GM19467 (cell line): ENCODE data around the gene FLYWCH1.
"Not testable (repeated sequence)": the region's sequence is repeated elsewhere in the genome, so short reads cannot be mapped to it uniquely, and the experiment has no call there.

ENCODE experiments used
- ATAC-seq: cut with Tn5 transposase; IDR thresholded peaks from one replicate; pipeline ENCODE4 v1.9.1; 2021; ENCODE audit warnings: mild to moderate bottlenecking, moderate library complexity; ENCODE audit not compliant: unreplicated experiment

The FLYWCH1 gene

DNA sequence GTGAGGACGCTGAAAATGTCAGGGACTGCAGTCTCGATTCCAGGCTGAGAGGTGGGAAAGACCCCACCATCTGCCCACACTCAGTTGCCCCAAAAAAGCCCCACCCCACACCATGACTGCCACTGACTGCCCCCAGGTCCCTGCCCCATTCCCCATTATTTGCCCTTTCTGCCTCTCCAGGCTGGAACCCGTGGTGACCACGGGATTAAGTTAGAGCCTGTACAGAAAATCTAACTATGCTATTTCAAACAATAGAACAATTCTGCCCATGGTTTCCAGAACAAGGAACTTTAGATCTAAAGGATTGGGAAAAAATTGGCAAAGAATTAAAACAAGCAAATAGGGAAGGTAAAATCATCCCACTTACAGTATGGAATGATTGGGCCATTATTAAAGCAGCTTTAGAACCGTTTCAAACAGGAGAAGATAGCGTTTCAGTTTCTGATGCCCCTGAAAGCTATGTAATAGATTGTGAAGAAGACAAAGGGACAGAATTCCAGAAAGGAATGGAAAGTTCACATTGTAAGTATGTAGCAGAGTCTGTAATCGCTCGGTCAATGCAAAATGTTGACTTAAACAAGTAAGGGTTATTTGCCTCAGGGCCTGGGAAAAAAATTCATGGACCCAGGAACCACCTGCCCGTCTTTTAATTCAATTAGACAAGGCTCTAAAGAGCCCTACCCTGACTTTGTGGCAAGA, 14.4 kb downstream of the FLYWCH1 start:
- ATAC-seq, result no peak

DNA sequence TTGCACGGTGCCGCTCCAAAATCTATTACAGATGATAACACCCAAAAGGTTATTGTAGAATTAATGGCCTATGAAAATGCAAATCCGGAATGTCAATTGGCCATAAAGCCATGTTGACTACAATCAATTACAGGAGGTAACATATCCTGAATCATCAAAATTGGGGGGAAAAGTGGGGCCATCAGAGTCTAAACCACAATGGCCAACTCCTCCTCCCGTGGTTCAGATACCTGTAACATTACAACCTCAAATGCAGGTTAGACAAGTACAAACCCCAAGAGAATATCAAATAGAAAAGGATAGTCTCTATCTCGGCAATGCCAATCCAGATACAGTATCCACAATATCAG, 14.9 kb downstream of the FLYWCH1 start:
- ATAC-seq, result no peak

DNA sequence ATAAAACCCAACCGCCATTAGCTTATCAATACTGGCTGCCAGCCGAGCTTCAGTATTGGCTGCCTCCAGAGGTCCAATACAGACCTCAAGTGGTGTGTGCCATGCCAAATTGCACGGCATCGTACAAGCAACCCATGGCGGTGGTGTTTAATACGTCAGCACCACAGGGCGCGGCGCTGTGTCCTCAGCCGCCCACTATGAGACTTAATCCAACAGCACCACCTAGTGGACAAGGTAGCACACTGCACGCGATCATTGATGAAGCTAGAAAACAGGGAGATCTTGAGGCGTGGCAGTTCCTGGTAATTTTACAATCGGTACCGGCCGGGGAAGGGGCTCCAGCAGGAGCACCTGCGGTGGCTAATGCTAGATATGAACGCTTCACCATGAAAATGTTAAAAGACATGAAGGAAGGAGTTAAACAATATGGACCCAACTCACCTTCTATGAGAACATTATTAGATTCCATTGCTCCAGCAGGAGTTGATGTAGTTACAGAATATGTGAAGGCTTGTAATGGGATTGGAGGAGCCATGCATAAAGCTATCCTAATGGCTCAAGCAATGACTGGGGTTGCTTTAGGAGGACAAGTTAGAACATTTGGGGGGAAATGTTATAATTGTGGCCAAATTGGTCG, 15.4 kb downstream of the FLYWCH1 start:
- ATAC-seq, result no peak

DNA sequence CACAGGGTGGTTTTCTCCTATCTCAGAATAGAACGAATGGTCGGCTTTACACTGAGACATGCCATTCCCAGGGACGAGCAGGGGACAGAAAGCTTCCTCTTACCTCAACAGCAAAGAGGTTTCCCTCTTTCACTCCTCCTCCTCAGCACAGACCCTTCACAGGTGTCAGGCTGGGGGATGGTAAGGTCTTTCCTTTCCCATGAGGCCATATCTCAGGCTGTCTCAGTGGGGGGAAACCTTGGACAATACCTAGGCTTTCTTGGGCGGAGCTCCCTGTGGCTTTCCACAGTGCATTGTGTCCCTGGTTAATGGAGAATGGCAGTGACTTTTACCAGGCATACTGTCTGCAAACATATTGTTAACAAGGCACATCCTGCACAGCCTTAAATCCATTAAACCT, 16.4 kb downstream of the FLYWCH1 start:
- ATAC-seq, result not testable (repeated sequence)

DNA sequence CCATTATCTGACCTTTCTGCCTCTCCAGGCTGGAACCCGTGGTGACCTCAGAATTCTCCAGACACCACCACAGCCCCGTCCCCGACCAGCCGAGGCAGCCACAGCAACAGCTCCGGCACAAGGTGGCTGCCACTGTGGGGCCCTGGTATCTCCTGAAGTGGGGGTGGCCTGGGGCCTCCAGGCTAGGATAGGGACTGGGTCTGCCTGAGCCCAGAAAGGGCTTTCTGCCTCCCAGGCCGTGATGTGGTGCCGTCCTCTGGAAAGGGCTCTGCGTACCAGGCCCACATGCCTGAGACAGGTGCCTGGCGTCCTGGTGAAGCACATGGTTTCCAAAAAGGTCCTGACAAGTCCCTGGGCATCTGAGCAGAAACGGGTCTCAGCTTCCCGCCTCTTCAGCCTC, 17.1 kb downstream of the FLYWCH1 start:
- ATAC-seq, result no peak

DNA sequence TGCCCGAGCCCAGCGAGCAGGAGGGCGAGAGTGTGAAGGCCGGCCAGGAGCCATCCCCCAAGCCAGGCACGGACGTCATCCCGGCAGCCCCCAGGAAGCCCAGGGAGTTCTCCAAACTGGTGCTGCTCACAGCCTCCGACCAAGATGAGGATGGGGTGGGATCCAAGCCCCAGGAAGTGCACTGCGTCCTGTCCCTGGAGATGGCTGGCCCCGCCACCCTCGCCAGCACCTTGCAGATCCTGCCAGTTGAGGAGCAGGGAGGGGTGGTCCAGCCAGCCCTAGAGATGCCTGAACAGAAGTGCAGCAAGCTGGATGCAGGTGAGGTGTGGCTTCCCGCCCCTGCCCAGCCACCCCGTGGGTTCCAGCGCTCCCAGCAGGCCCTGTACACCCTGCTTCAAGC, 18.0 kb downstream of the FLYWCH1 start:
- ATAC-seq, result no peak

DNA sequence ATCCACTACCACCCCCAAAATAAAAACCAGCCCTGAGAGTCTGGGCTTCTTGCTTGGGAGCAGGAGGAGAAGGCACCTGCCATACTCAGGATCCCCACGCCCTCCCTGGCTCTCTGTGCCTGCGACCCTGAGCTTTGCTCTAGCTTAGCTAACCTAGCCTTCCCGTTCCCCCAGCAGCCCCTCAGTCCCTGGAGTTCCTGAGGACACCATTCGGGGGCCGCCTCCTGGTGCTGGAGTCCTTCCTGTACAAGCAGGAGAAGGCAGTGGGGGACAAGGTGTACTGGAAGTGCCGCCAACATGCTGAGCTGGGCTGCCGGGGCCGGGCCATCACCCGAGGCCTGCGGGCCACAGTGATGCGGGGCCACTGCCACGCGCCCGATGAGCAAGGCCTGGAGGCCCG, 18.5 kb downstream of the FLYWCH1 start:
- no peak for ATAC-seq

DNA sequence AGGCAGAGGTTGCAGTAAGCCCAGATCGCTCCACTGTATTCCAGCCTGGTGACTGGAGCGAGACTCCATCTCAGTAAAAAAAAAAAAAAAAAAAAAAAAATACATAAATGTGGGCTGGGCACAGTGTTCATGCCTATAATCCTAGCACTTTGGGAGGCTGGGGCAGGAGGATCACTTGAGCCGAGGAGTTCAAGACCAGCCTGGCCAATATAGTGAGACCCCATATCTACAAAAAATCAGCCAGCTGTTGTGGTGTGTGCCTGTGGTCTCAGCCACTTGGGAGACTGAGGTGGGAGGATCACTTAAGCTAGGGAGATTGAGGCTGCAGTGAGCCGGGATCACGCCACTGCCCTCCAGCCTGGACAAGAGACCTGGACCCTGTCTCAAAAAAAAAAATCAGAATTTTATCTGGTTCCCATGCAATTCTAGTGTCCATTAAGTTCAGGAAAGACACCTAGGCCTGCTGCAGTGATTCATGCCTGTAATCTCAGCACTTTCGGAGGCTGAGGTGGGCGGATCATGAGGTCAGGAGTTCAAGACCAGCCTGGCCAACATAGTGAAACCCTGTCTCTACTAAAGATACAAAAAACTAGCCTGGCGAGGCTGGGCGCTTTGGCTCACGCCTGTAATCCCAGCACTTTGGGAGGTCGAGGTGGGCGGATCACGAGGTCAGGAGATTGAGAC, 19.6 kb downstream of the FLYWCH1 start:
- ATAC-seq, result not testable (repeated sequence)

DNA sequence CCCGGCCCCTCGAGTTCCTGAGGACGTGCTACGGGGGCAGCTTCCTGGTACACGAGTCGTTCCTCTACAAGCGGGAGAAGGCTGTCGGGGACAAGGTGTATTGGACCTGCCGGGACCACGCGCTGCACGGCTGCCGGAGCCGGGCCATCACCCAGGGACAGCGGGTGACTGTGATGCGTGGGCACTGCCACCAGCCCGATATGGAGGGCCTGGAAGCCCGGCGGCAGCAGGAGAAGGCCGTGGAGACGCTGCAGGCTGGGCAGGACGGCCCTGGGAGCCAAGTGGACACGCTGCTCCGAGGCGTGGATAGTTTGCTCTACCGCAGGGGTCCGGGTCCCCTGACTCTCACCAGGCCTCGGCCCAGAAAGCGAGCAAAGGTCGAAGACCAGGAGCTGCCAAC, 21.4 kb downstream of the FLYWCH1 start:
- no peak for ATAC-seq

DNA sequence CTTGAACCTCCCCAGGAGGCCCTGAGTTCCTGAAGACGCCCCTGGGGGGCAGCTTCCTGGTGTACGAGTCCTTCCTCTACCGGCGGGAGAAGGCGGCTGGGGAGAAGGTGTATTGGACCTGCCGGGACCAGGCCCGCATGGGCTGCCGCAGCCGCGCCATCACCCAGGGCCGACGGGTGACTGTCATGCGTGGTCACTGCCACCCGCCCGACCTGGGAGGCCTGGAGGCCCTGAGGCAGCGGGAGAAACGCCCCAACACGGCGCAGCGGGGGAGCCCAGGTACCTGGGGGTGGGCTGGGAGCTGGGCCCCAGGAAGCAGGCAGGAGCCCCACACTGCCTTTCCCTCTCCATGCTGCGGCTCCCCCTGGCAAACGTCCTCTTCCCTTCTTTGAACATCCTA, 22.0 kb downstream of the FLYWCH1 start:
- no peak for ATAC-seq

DNA sequence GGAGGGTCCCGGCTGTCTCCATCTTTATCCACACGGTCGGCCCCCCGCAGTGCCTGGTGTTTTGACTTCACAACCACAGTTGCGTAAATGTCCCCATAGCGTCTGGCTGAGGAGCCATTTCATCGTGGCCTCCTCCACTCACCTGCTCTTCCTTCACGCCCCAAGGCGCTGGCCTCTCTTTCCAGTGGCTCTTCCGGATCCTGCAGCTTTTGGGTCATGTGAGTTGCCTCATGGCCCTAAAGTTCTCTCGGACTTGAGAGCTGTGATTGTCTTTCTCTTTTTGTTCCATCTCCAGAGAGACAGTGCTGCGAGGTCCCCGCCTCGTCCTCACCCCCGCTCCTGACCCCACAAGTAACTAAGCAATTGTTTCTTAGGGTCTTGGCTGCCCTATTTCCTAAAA, 22.7 kb downstream of the FLYWCH1 start:
- no peak for ATAC-seq

DNA sequence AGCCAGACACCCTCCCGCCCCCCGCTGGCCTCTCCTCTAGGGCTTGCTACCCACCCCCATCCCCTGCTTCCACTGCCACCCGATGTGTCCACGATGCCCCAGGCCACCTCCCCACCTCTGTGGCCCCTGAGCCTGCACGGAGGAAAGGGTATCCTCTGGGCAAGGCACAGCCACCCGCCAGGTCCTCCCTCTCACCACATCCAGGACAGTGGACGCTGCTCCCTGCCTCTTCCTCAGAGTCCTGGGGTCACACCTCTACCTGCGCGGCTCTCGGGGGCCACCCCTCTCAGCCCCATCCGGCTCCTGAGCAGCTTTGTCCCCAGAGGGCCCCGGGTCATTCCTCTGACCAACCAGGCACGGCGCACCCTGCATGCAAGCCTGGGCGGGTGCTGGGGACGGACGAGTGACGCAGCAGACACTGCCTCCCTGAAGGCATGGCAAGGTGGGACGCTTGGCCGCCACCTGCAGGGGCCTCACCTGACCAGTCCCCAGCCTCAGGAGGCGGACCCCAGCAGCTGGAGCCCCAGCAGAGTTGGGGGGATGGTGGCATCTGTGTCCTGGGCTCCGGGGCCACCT, 24.8 kb downstream of the FLYWCH1 start:
- no peak for ATAC-seq

DNA sequence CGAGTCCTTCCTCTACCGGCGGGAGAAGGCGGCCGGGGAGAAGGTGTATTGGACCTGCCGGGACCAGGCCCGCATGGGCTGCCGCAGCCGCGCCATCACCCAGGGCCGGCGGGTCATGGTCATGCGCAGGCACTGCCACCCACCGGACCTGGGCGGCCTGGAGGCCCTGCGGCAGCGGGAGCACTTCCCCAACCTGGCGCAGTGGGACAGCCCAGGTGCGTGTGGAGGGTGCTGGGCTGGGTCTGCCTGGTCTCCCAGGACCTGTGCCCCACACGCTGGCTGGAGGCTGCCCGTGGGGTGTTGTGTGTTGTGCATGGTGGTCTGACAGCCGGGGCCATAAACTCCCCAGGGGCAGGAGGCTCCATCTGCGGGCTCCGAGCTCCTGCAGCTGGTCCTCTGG, 25.4 kb downstream of the FLYWCH1 start:
- no peak for ATAC-seq

DNA sequence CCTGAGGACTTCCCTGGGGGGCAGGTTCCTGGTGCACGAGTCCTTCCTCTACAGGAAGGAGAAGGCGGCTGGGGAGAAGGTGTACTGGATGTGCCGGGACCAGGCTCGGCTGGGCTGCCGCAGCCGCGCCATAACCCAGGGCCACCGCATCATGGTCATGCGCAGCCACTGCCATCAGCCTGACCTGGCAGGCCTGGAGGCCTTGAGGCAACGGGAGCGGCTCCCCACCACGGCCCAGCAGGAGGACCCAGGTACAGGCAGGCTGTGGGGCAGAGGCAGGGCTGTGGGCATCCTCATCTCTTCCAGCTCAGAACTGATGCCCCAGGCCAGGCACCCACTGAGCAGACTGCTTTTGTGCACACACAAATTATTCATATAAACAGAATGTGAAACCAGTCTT, 26.5 kb downstream of the FLYWCH1 start:
- ATAC-seq, result no peak

DNA sequence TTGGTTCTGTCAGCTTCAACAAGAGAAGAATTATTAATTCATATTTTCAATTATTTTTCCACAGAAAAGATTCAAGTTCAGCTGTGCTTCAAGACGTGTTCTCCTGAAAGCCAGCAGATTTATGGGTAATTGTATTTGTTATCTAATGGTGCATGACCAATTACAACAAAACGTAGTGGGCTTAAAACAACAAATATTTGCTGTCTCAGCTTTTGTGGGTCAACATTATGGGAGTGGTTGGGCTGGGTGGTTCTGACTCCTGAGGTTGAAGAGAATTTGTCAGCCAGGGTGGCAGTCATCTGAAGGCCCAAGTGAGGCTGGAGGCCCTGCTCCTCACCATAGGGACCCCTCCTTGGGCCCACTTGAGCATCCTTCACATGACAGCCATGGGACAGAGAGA, 28.2 kb downstream of the FLYWCH1 start:
- ATAC-seq, result no peak

DNA sequence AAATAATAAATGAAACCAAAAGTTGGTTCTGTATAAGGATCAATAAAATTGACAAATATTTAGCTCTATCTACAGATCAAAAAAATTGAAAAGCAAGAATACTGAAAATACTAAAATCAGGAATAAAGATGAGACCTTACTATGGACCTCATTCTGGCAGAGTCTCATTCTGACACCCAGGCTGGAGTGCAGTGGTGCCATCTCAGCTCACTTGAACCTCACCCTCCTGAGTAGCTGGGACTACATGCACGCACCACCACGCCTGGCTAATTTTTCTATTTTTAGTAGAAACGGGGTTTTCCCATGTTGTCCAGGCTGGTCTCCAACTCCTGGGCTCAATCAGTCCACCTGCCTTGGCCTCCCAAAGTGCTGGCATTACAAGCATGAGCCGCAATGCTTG, 30.3 kb downstream of the FLYWCH1 start:
- ATAC-seq, result no peak

DNA sequence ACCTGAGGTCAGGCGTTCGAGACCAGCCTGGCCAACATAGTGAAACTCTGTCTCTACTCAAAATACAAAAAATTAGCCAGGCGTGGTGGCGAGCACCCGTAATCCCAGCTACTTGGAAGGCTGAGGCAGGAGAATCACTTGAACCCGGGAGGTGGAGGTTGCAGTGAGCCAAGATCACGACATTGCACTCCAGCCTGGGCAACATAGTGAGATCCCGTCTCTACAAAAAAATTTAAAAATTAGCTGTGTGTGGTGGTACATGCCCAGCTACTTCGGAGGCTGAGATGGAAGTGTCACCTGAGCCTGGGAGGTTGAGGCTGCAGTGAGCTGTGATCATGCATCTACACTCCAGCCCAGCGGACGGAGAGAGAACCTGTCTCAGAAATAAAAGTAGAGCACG, 32.0 kb downstream of the FLYWCH1 start:
- not testable (repeated sequence) for ATAC-seq

DNA sequence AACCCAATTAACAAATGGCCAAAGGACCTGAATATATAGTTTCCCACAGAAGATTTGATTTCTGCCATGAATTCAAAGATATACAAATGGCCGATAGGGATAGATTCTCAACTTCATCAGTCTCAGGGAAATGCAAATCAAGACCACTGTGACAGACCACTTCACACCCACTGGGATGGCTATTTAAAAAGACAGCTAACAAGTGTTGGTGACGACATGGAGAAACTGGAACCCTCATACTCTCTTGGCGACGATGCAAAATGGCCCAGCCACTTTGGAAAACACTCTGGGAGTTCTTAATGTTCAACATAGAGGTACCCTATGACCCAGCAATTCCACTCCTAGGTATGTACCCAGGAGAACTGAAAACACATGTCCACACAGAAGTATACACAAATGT, 34.9 kb downstream of the FLYWCH1 start:
- ATAC-seq, result no peak

DNA sequence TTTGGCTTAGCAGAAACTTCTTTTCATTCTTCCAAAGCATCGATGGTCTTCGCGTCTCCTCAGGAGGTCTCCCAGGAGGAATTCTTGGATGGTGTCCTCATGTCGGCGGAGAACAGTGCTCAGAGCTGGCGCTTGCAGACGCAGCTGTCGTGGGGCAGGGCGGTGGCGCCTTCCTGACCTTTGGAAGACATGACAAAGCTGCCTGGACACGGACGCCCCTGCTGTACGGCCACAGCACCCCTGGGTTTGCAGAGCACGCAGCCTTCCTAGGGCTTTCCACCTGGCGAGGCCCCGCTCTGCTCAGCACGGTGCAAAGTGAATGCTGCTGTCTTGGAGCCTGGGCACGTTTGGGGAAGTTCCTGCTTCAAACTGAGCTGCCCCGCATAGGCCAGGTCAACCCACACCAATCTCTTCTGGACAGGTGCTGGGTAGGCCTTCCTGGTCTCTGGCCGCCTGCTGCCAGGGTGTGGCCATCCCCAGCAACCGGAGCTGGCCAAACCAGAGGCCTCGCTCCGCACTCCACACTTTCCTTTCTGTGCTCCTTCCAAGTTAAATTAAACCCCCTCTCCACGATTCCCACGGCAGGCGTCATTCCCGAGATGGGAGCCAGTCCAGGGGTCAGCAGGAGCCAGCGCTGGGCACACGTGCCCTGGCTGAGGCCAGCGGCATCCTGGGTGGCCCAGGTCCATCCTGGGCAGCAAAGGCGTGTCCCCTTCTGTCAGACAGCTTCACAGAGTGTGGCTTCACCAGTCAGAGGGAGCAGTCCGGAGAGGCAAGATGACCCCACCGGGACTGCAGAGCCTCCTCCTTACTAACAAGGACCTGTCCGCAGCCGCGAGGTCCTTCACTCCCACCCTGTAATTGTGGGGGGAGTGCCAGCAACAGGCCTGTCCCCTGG, 37.3 kb downstream of the FLYWCH1 start:
- no peak for ATAC-seq

DNA sequence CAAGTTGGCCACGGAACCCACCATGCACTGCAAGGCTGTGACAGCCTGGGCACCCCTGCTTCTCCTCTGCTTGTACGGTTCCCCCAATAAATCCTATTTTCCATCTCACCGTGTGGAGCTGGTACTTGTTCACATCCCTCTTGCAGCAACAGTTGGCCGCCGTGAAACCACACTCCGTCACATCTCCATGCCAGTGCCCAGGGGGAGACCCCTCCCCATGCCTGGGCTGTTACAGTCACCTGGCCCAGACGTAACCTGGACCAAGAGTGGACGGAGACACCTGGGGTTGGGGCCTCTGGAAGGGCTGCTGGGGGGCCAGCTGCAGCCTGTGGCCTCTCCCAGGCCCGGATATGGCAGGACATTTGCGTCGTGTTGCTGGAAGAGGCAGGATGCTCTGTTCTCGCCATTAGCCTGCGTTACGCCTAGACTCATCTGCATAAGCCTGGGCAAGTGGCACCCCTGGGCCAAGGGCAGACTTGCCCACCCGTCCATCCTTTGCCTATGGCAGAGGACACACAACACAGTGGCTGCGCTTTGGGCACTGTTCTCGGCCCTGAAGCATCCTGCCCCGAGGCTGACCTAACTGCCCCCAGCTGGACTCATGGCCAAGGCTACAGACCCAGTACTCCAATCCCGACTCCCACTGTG, 38.1 kb downstream of the FLYWCH1 start:
- no peak for ATAC-seq

DNA sequence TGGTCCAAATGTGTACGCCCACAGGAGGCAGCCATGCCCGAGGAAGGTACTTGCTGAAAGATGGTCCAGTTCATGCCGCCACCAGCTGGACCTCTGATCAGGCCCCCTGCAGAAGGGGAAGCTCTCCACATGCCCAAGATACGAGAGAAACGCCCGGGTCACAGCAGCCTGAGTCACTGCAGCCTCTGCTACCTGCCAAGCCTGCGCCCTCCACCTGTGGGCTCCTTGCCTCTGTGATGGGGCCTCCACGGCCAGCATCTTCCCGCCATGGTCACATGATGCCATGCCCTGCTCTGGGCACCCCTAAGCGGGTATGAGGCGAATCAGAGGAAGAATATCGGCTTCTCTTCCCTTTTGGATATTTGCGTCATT, 38.6 kb downstream of the FLYWCH1 start:
- ATAC-seq, result no peak
